Transverse colon (tissue), 4 donors: ENCODE results near the gene CD151. TPM values are rescaled to one million over a fixed set of nuclear protein-coding genes. Genes with fewer than 3 reads are reported as not detected.

Experiments
- DNase-seq: peaks from one replicate; pipeline ENCODE4 v3.0.0-alpha.2; 2019
- H3K27ac ChIP-seq, 4 donors: fragments of 200-600 bp; sonication (generic); 2 replicates each; pipeline ENCODE4 v1.5.1; 2016 to 2018; ENCODE audit warnings: inconsistent platforms in 4 of 4
- H3K27me3 ChIP-seq: fragments of 200-600 bp; sonication (generic); 2 replicates; pipeline ENCODE4 v1.5.1; 2017; ENCODE audit warnings: inconsistent platforms
- H3K36me3 ChIP-seq, 4 donors: fragments of 200-600 bp; sonication (generic); 2 replicates each; pipeline ENCODE4 v1.5.1; 2017 to 2019; ENCODE audit warnings: inconsistent platforms in 4 of 4
- H3K4me1 ChIP-seq, 4 donors: fragments of 200-600 bp; sonication (generic); 2 replicates each; pipeline ENCODE4 v1.5.1; 2017 to 2020; ENCODE audit warnings: inconsistent platforms in 4 of 4
- H3K4me3 ChIP-seq, 4 donors: fragments of 200-600 bp; sonication (generic); 1 replicate in 1 of 4; 2 replicates in 3 of 4; pipeline versions ENCODE4 v1.5.1 to v1.6.1; 2017 to 2019; ENCODE audit warnings: inconsistent platforms in 4 of 4
- H3K9me3 ChIP-seq, 2 donors: fragments of 200-600 bp; sonication (generic); 2 replicates each; pipeline ENCODE4 v1.5.1; 2017 to 2019; ENCODE audit warnings: inconsistent platforms in 2 of 2
- CTCF ChIP-seq, 5 experiments: fragments of 200-600 bp in 3 of 5; fragments of 450-650 bp in 2 of 5; sonication (generic) in 3 of 5; IDR thresholded peaks; 1 replicate in 2 of 5; 2 replicates in 3 of 5; pipeline ENCODE4 v1.5.1; 2016 to 2017; ENCODE audit warnings: antibody characterized with exemption in 5 of 5, inconsistent platforms in 3 of 5, mild to moderate bottlenecking in 2 of 5, moderate library complexity in 1 of 5
- EP300 ChIP-seq: sonication (generic); formaldehyde crosslinking; IDR thresholded peaks from one replicate; pipeline ENCODE4 v1.6.1; 2017; ENCODE audit warnings: antibody characterized with exemption, low read depth
- POLR2A ChIP-seq: fragments of 450-650 bp; IDR thresholded peaks from one replicate; pipeline ENCODE4 v1.6.1; 2016; ENCODE audit warnings: antibody characterized with exemption, mild to moderate bottlenecking, moderate library complexity
- POLR2AphosphoS5 ChIP-seq, 3 donors: sonication (generic); formaldehyde crosslinking; IDR thresholded peaks; one replicate each; pipeline ENCODE4 v1.6.1; 2016; ENCODE audit warnings: antibody characterized with exemption in 3 of 3
- WGBS, 2 donors: methylation state at CpG; one replicate each; pipeline ENCODE4 v1.1.5; 2018; ENCODE audit warnings: low coverage in 1 of 2; 5-methylcytosine and 5-hydroxymethylcytosine counted together
- in situ Hi-C, 4 donors: fragments of 200-750 bp; cut with MboI; loops; one replicate each; pipeline versions ENCODE4 v1.15.0 to v1.15.1; 2017; ENCODE audit warnings: low sequenced_read_pairs in 3 of 4, low pct_ligation_motif_present in 1 of 4, low pct_unique_long_range_greater_than_20kb in 1 of 4
- intact Hi-C: fragments of 100-400 bp; cut with DNase I; formaldehyde crosslinking; loops from one replicate; pipeline ENCODE4 v1.15.1; 2023; ENCODE audit warnings: low total_unique reads
- total RNA-seq, 4 donors: library from RNA; depleted of rRNA; stranded (reverse); fragments of >200 nt; gene quantifications; one replicate each; pipeline ENCODE4 v1.1.0, GENCODE V29; 2016

The CD151 gene
- total RNA-seq, 4 donors from 2014 or later = 252 to 650 (median 429) TPM

GRCh38 chr11:868394-868793 is 35.6 kb downstream of the CD151 start:
- no peak overlapping the region for H3K4me3 ChIP-seq
- no peaks in the 10 kb centered on the region for H3K9me3 ChIP-seq
- H3K27me3 ChIP-seq = peaks cover 11% of the 10 kb centered on the region
- DNase-seq = no peak
- in situ Hi-C loops (loop anchor here in 2 of 4 donors (25.0 kb wide), 1 partner anchor 169 kb away; the partner anchor contains the start of gene MUC6 (in 2 of the 2)), intact Hi-C loops (no loop called here)
- WGBS, 2 donors = 92% methylated on average over 17 of the region's 17 CpGs; no CpG with 5 or more reads in 1 of the 2 donors
- no peaks in the 10 kb centered on the region for H3K36me3 ChIP-seq
- H3K4me1 ChIP-seq = no peaks in the 10 kb centered on the region
- TF ChIP-seq POLR2AphosphoS5 (IDR thresholded peaks at IDR 0.05) (no peak), EP300 (no peak), CTCF (IDR thresholded peaks at IDR 0.05) (no peak), POLR2A (no peak)
- H3K27ac ChIP-seq = no peak overlapping the region

GRCh38 chr11:868802-869201 is 36.0 kb downstream of the CD151 start:
- no peak for TF ChIP-seq POLR2A
- no peak for TF ChIP-seq POLR2AphosphoS5 (IDR thresholded peaks at IDR 0.05)
- no peak for TF ChIP-seq EP300
- no peak for TF ChIP-seq CTCF (IDR thresholded peaks at IDR 0.05)
- no peak overlapping the region for H3K27ac ChIP-seq
- H3K4me3 ChIP-seq = no peak overlapping the region
- peaks cover 7% of the 10 kb centered on the region for H3K27me3 ChIP-seq
- intact Hi-C loops (no loop called here), in situ Hi-C loops (loop anchor here in 2 of 4 donors (25.0 kb wide), 1 partner anchor 168 kb away; the partner anchor contains the start of gene MUC6 (in 2 of the 2))
- no peaks in the 10 kb centered on the region for H3K9me3 ChIP-seq
- H3K36me3 ChIP-seq = no peaks in the 10 kb centered on the region
- WGBS, 2 donors = 87% methylated on average over 12 of the region's 12 CpGs; no CpG with 5 or more reads in 1 of the 2 donors
- no peaks in the 10 kb centered on the region for H3K4me1 ChIP-seq
- no peak for DNase-seq

GRCh38 chr11:869399-870126 is 36.8 kb downstream of the CD151 start:
- no peaks in the 10 kb centered on the region for H3K9me3 ChIP-seq
- no peak for DNase-seq
- no peak overlapping the region for H3K4me3 ChIP-seq
- in situ Hi-C loops = loop anchor here in 2 of 4 donors (25.0 kb wide), 1 partner anchor 168 kb away; the partner anchor contains the start of gene MUC6 (in 2 of the 2)
- intact Hi-C loops = no loop called here
- H3K27ac ChIP-seq = no peak overlapping the region
- TF ChIP-seq CTCF (IDR thresholded peaks at IDR 0.05) = no peak
- no peak for TF ChIP-seq EP300
- TF ChIP-seq POLR2A = no peak
- no peak for TF ChIP-seq POLR2AphosphoS5 (IDR thresholded peaks at IDR 0.05)
- H3K36me3 ChIP-seq = no peaks in the 10 kb centered on the region
- 83% methylated on average over 12 of the region's 25 CpGs; no CpG with 5 or more reads in 1 of the 2 donors for WGBS, 2 donors
- H3K4me1 ChIP-seq = no peaks in the 10 kb centered on the region
- peaks cover 1% of the 10 kb centered on the region for H3K27me3 ChIP-seq

- 80% methylated on average over 5 of the region's 8 CpGs; no CpG with 5 or more reads in 1 of the 2 donors for WGBS, 2 donors
- H3K9me3 ChIP-seq = no peaks in the 10 kb centered on the region
- no peak for DNase-seq
- TF ChIP-seq POLR2A = no peak
- TF ChIP-seq EP300 = no peak
- no peak for TF ChIP-seq POLR2AphosphoS5 (IDR thresholded peaks at IDR 0.05)
- TF ChIP-seq CTCF (IDR thresholded peaks at IDR 0.05) = no peak
- no peak overlapping the region for H3K27ac ChIP-seq
- intact Hi-C loops (no loop called here), in situ Hi-C loops (loop anchor here in 2 of 4 donors (25.0 kb wide), 1 partner anchor 167 kb away; the partner anchor contains the start of gene MUC6 (in 2 of the 2))
- H3K4me1 ChIP-seq = no peaks in the 10 kb centered on the region
- no peaks in the 10 kb centered on the region for H3K27me3 ChIP-seq
- H3K4me3 ChIP-seq = no peak overlapping the region
- no peaks in the 10 kb centered on the region for H3K36me3 ChIP-seq
Observed at GRCh38 chr11:870127-870413, 37.3 kb downstream of the CD151 start.
